ENCODE results near the gene LBX2.

GRCh38 chr2:74515981-74516633 is 16.7 kb upstream of the LBX2 start:
- TF ChIP-seq NFIC (IDR thresholded peaks at IDR 0.05; ENCODE audit: borderline replicate concordance) (no peak), YY1 (IDR thresholded peaks at IDR 0.05; ENCODE audit: low read depth) (no peak), EZH2phosphoT487 (IDR thresholded peaks at IDR 0.05; ENCODE audit: borderline replicate concordance, low read depth) (no peak), RAD21 (IDR thresholded peaks at IDR 0.05; ENCODE audit: low read length) (no peak)
- TF ChIP-seq, protein P1, sequence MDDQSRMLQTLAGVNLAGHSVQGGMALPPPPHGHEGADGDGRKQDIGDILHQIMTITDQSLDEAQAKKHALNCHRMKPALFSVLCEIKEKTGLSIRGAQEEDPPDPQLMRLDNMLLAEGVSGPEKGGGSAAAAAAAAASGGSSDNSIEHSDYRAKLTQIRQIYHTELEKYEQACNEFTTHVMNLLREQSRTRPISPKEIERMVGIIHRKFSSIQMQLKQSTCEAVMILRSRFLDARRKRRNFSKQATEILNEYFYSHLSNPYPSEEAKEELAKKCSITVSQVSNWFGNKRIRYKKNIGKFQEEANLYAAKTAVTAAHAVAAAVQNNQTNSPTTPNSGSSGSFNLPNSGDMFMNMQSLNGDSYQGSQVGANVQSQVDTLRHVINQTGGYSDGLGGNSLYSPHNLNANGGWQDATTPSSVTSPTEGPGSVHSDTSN (IDR thresholded peaks at IDR 0.05), result no peak
